NOMO-1 treated with dmso at 0.1 percent for 144 hours (cell line): ENCODE data around the gene ALOXE3.

ENCODE experiments used
- DNase-seq: peaks from one replicate; lab custom pipeline; 2025; ENCODE audit not compliant: unreplicated experiment; lab: John Stamatoyannopoulos, UW

ALOXE3 gene

GRCh38 chr17:8154608-8155155 is 36.4 kb upstream of the ALOXE3 start:
- no peak for DNase-seq

GRCh38 chr17:8153957-8154607 is 35.8 kb upstream of the ALOXE3 start:
- DNase-seq: peak; percentile 40

GRCh38 chr17:8153525-8153956 is 35.2 kb upstream of the ALOXE3 start:
- DNase-seq: no peak

GRCh38 chr17:8153031-8153451 is 34.7 kb upstream of the ALOXE3 start:
- no peak for DNase-seq

GRCh38 chr17:8152112-8152775 is 33.9 kb upstream of the ALOXE3 start, which contains the start of gene PER1:
Gene PER1 (minus strand): TSS chr17:8152404. CDS start chr17:8150706, 1,698 bp downstream.
- peak; percentile 82 for DNase-seq

- no peak for DNase-seq
Observed at GRCh38 chr17:8151641-8152111, 33.4 kb upstream of the ALOXE3 start.

- peak; percentile 42 for DNase-seq
Observed at GRCh38 chr17:8151120-8151640, 32.9 kb upstream of the ALOXE3 start.

GRCh38 chr17:8150194-8151119 is 32.1 kb upstream of the ALOXE3 start:
- DNase-seq: no peak

GRCh38 chr17:8149419-8150193 is 31.3 kb upstream of the ALOXE3 start:
- DNase-seq: no peak

- no peak for DNase-seq
Observed at GRCh38 chr17:8148560-8148959, 30.2 kb upstream of the ALOXE3 start.

GRCh38 chr17:8147805-8148404 is 29.6 kb upstream of the ALOXE3 start:
- DNase-seq: no peak

GRCh38 chr17:8147141-8147804 is 29.0 kb upstream of the ALOXE3 start:
- no peak for DNase-seq

- DNase-seq: no peak
Observed at GRCh38 chr17:8146381-8147140, 28.2 kb upstream of the ALOXE3 start.

- no peak for DNase-seq
Observed at GRCh38 chr17:8145811-8146210, 27.5 kb upstream of the ALOXE3 start.

GRCh38 chr17:8144401-8145231 is 26.3 kb upstream of the ALOXE3 start:
- no peak for DNase-seq

- DNase-seq: no peak
Observed at GRCh38 chr17:8143581-8144400, 25.5 kb upstream of the ALOXE3 start.
